ENCODE results near the gene ZCCHC8.
A peak's percentile ranks its signal among the peaks of the same experiment; 100 is the strongest.

Gene ZCCHC8
- long read RNA-seq, transcript ZCCHC8-210 (14 exons, 2,955 nt), result major isoform, 14 of 37 reads
- long read RNA-seq, partial matches to known transcripts, result 3 of 37 reads
- long read RNA-seq, other reads (novel, unspliced or antisense), result 20 of 37 reads

DNA sequence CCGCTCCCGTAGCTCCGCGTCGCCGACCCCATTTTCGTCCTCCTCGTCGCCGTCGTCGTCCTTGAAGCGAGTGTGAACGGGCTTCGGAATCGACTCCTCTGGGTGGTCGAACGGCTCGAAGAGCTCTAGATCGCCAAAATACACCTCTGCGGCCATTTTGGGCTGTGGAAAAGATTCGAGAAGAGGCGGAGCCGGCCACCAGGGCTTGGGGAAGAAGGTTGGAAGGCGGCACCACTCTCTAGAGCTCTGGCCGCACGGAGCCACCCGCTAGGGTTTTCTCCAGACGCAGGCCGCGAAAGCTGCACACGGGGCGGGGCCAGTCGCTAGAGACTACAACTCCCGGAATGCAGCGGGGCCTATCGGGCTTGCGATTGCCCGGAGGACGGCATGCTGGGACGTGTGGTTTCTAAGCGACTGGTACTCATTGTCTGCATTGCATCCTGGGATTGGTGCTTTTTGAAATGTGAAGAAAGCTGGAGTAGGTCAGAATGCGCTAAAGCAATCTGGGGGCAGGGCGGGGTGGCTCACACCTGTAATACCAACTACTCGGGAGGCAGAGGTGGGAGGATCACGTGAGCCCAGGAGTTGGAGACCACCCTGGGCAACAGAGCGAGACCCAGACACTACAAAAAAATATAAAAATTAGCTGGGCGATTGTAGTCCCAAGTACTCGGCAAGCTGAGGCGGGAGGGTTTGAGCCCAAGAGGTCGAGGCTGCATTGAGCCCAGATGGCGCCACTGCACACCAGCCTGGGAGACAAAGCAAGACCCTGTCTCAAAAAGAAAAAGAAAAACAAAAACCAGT lies at the start of gene ZCCHC8:
ZCCHC8 (minus strand) TSS at position 248 of the 804 bp plus-strand sequence; CDS start at position 156, 92 bp downstream.
- TF ChIP-seq SPI1 (IDR thresholded peaks at IDR 0.05; ENCODE audit: borderline replicate concordance, low read depth), result no peak
- peak; percentile 21; the same call in 1 of the 2 replicates for TF ChIP-seq GABPA (IDR thresholded peaks at IDR 0.05; ENCODE audit: low read depth)
- TF ChIP-seq POLR2AphosphoS5 (IDR thresholded peaks at IDR 0.05; ENCODE audit: low read depth), result peak; percentile 74; the same call in 1 of the 2 replicates
- TF ChIP-seq, protein P1, sequence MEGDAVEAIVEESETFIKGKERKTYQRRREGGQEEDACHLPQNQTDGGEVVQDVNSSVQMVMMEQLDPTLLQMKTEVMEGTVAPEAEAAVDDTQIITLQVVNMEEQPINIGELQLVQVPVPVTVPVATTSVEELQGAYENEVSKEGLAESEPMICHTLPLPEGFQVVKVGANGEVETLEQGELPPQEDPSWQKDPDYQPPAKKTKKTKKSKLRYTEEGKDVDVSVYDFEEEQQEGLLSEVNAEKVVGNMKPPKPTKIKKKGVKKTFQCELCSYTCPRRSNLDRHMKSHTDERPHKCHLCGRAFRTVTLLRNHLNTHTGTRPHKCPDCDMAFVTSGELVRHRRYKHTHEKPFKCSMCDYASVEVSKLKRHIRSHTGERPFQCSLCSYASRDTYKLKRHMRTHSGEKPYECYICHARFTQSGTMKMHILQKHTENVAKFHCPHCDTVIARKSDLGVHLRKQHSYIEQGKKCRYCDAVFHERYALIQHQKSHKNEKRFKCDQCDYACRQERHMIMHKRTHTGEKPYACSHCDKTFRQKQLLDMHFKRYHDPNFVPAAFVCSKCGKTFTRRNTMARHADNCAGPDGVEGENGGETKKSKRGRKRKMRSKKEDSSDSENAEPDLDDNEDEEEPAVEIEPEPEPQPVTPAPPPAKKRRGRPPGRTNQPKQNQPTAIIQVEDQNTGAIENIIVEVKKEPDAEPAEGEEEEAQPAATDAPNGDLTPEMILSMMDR (IDR thresholded peaks at IDR 0.05; ENCODE audit: insufficient read depth, low read length), result no peak
- TF ChIP-seq, protein P2, sequence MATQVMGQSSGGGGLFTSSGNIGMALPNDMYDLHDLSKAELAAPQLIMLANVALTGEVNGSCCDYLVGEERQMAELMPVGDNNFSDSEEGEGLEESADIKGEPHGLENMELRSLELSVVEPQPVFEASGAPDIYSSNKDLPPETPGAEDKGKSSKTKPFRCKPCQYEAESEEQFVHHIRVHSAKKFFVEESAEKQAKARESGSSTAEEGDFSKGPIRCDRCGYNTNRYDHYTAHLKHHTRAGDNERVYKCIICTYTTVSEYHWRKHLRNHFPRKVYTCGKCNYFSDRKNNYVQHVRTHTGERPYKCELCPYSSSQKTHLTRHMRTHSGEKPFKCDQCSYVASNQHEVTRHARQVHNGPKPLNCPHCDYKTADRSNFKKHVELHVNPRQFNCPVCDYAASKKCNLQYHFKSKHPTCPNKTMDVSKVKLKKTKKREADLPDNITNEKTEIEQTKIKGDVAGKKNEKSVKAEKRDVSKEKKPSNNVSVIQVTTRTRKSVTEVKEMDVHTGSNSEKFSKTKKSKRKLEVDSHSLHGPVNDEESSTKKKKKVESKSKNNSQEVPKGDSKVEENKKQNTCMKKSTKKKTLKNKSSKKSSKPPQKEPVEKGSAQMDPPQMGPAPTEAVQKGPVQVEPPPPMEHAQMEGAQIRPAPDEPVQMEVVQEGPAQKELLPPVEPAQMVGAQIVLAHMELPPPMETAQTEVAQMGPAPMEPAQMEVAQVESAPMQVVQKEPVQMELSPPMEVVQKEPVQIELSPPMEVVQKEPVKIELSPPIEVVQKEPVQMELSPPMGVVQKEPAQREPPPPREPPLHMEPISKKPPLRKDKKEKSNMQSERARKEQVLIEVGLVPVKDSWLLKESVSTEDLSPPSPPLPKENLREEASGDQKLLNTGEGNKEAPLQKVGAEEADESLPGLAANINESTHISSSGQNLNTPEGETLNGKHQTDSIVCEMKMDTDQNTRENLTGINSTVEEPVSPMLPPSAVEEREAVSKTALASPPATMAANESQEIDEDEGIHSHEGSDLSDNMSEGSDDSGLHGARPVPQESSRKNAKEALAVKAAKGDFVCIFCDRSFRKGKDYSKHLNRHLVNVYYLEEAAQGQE (IDR thresholded peaks at IDR 0.05; ENCODE audit: insufficient replicate concordance, low read depth), result peak; percentile 67
- peak within 1 kb of the TSS; percentile 80 for H3K4me3 ChIP-seq (replicated peaks; ENCODE audit: insufficient read depth, low read length)
- peak; percentile 91 to 99 for DNase-seq (ENCODE audit: low read depth in 1 of 2, low spot score in 1 of 2)
- H3K27ac ChIP-seq (replicated peaks), result peak within 1 kb of the TSS; percentile 93
- no peaks in the 10 kb centered on the region for H3K27me3 ChIP-seq (ENCODE audit: insufficient read depth, poor library complexity, severe bottlenecking)

DNA sequence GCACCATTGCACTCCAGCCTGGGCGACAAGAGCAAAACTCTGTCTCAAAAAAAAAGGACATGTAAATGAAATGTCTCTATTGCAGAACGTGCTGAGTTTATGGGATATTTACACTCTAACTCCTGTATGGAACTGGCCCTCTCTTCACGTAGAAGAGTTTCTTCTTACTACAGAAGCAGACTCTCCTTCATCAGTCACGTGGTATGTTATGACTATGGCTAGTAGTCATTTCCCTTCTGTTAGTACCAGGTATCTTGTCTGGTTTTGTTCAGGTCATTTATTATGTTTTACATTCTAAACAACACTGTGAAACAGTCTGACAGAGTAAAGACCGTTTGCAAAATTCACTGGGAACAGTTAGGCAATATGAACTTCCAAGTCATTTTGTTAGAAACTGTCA lies 46.6 kb upstream of the ZCCHC8 start:
- no peak overlapping the region for H3K4me3 ChIP-seq (replicated peaks; ENCODE audit: insufficient read depth, low read length)
- DNase-seq (ENCODE audit: low read depth in 1 of 2, low spot score in 1 of 2), result no peak
- TF ChIP-seq POLR2AphosphoS5 (IDR thresholded peaks at IDR 0.05; ENCODE audit: low read depth) (no peak), GABPA (IDR thresholded peaks at IDR 0.05; ENCODE audit: low read depth) (no peak), SPI1 (IDR thresholded peaks at IDR 0.05; ENCODE audit: borderline replicate concordance, low read depth) (no peak)
- H3K27me3 ChIP-seq (ENCODE audit: insufficient read depth, poor library complexity, severe bottlenecking), result no peaks in the 10 kb centered on the region
- no peak overlapping the region; the same call in 1 of the 2 replicates for H3K27ac ChIP-seq (replicated peaks)

DNA sequence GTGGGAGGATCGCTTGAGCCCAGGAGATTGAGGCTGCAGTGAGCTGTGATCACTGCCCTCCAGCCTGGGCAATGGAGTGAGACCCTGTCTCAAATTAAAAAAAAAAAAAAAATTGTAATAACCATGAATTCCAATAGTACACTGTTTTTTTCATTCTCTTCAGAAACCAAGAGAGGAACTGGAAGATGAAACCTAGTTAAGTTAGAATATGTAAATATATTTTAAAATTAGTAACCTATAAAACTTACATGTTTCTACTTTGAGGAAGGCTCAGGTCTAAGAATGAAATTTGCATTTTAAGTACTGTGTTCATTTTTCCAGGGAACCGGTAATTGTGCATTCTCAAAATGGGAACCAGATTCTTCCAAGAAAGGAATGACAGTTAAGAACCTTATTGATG lies 45.1 kb upstream of the ZCCHC8 start:
- Histone ChIP-seq H3K27ac (replicated peaks) (no peak overlapping the region), H3K4me3 (replicated peaks; ENCODE audit: insufficient read depth, low read length) (no peak overlapping the region), H3K27me3 (ENCODE audit: insufficient read depth, poor library complexity, severe bottlenecking) (no peaks in the 10 kb centered on the region)
- TF ChIP-seq, protein P2 (IDR thresholded peaks at IDR 0.05; ENCODE audit: insufficient replicate concordance, low read depth), result no peak
- no peak for DNase-seq (ENCODE audit: low read depth in 1 of 2, low spot score in 1 of 2)

DNA sequence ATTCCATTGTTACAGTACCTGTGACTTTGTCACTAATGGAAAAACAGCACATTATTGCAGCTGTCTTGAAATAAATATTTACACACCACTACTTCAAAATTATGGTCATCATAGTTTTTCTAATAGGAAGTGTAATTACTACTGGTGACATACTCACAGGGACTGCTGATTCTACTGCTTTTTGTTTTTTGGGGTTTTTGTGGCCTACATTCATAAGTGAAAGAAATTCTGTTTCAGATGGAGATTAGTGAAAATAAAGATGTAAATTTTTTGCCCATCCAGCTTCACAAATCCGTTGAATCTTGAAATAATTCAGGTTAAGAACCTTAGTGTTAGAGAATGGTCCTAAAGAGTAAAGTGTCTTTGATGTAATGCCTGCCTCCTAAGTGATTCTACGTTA lies 43.8 kb upstream of the ZCCHC8 start:
- no peak overlapping the region for H3K27ac ChIP-seq (replicated peaks)
- DNase-seq (ENCODE audit: low read depth in 1 of 2, low spot score in 1 of 2), result no peak
- H3K4me3 ChIP-seq (replicated peaks; ENCODE audit: insufficient read depth, low read length), result no peak overlapping the region
- TF ChIP-seq POLR2AphosphoS5 (IDR thresholded peaks at IDR 0.05; ENCODE audit: low read depth) (no peak), SPI1 (IDR thresholded peaks at IDR 0.05; ENCODE audit: borderline replicate concordance, low read depth) (no peak), GABPA (IDR thresholded peaks at IDR 0.05; ENCODE audit: low read depth) (no peak)
- TF ChIP-seq, protein P1 (IDR thresholded peaks at IDR 0.05; ENCODE audit: insufficient read depth, low read length), result no peak
- TF ChIP-seq, protein P2 (IDR thresholded peaks at IDR 0.05; ENCODE audit: insufficient replicate concordance, low read depth), result no peak
- H3K27me3 ChIP-seq (ENCODE audit: insufficient read depth, poor library complexity, severe bottlenecking), result no peaks in the 10 kb centered on the region
